ENCODE measurements around the gene KRT16.

GRCh38 chr17:41627316-41628072 lies 14.9 kb upstream of the KRT16 start:
- TF ChIP-seq CTCF (IDR thresholded peaks at IDR 0.05): no peak
- TF ChIP-seq POLR2A (IDR thresholded peaks at IDR 0.05): no peak
